ENCODE data around the gene STRIP1.

DNA sequence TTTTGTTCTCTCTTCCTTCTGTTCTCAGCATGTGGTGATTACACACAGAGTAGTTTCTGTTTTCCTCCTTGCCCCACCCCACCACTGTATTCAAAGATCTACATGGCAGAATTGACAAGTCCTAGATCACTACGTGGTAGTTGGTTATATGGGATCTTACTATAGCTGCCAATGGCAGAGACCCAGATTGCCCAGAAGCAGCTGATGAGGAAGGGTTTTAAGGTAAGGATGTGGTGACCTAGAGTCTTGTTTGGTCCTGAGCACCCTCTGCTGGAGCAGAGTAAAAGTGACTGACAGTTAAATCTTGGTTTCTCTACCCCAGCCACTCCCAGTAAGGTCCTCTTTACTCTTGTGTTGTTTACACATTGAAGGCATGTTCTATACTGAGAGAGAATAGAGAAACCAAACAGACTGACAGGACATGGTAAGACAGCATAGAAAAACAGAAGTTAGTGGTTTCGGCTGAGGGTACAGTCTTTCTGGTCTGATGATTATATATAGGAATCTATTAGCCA is 22.8 kb upstream of the STRIP1 start:
- TF ChIP-seq, protein P1, sequence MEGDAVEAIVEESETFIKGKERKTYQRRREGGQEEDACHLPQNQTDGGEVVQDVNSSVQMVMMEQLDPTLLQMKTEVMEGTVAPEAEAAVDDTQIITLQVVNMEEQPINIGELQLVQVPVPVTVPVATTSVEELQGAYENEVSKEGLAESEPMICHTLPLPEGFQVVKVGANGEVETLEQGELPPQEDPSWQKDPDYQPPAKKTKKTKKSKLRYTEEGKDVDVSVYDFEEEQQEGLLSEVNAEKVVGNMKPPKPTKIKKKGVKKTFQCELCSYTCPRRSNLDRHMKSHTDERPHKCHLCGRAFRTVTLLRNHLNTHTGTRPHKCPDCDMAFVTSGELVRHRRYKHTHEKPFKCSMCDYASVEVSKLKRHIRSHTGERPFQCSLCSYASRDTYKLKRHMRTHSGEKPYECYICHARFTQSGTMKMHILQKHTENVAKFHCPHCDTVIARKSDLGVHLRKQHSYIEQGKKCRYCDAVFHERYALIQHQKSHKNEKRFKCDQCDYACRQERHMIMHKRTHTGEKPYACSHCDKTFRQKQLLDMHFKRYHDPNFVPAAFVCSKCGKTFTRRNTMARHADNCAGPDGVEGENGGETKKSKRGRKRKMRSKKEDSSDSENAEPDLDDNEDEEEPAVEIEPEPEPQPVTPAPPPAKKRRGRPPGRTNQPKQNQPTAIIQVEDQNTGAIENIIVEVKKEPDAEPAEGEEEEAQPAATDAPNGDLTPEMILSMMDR (IDR thresholded peaks at IDR 0.05; ENCODE audit: low read depth, low read length, missing input control) = peak; percentile 57
- TF ChIP-seq NR2F2 (IDR thresholded peaks at IDR 0.05) = no peak
- TF ChIP-seq RXRA (IDR thresholded peaks at IDR 0.05) = no peak
- TF ChIP-seq, protein P2, sequence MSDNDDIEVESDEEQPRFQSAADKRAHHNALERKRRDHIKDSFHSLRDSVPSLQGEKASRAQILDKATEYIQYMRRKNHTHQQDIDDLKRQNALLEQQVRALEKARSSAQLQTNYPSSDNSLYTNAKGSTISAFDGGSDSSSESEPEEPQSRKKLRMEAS (IDR thresholded peaks at IDR 0.05) = no peak
- TF ChIP-seq HNF4G (IDR thresholded peaks at IDR 0.05) = no peak
- TF ChIP-seq JUND (IDR thresholded peaks at IDR 0.05) = no peak
- TF ChIP-seq RAD21 (IDR thresholded peaks at IDR 0.05) = peak; percentile 77 to 80
- no peak for TF ChIP-seq YY1 (IDR thresholded peaks at IDR 0.05)
- no peak for TF ChIP-seq GABPA (IDR thresholded peaks at IDR 0.05 in 1 of 2, conservative IDR thresholded peaks at IDR 0.05 in 1 of 2)
- TF ChIP-seq TAF1 (conservative IDR thresholded peaks at IDR 0.05) = no peak
- TF ChIP-seq EGR1 (IDR thresholded peaks at IDR 0.05; ENCODE audit: low read depth in 2 of 2) = no peak
